Kidney epithelial cell (primary cell): Measurements from ENCODE around the gene FAM98B. TPM values are rescaled to one million over a fixed set of nuclear protein-coding genes. Genes with fewer than 3 reads are reported as not detected.

Source experiments
- DNase-seq: peaks from one replicate; pipeline ENCODE4 v3.0.0-alpha.2; 2010; ENCODE audit warnings: low read depth
- H3K27me3 ChIP-seq: 2 replicates; pipeline ENCODE4 v1.6.0; 2011; ENCODE audit warnings: low read length; ENCODE audit not compliant: control insufficient read depth, insufficient read depth
- H3K36me3 ChIP-seq: 2 replicates; pipeline ENCODE4 v1.5.1; 2011; ENCODE audit warnings: low read length; ENCODE audit not compliant: control insufficient read depth, insufficient read depth
- H3K4me3 ChIP-seq: 2 replicates; pipeline ENCODE4 v1.5.1; 2011; ENCODE audit warnings: low read depth, mild to moderate bottlenecking, control low read depth, low read length
- CTCF ChIP-seq: IDR thresholded peaks from 2 replicates; pipeline ENCODE4 v1.5.1; 2011; ENCODE audit warnings: mild to moderate bottlenecking, moderate library complexity, low read length, control low read depth, inconsistent platforms; ENCODE audit not compliant: insufficient read depth, poor library complexity, severe bottlenecking
- total RNA-seq: library from RNA; depleted of rRNA; stranded (reverse); fragments of >200 nt; gene quantifications from 2 replicates; pipeline ENCODE4 v1.2.3, GENCODE V29; 2015

FAM98B gene
- total RNA-seq, 1 donor from 2014 or later = 9.1 TPM

GRCh38 chr15:38487378-38487777 lies 33.5 kb downstream of the FAM98B start:
- Histone ChIP-seq H3K4me3 (no peak overlapping the region), H3K36me3 (no peaks in the 10 kb centered on the region), H3K27me3 (no peaks in the 10 kb centered on the region)
- no peak for DNase-seq
- no peak for TF ChIP-seq CTCF

- DNase-seq = no peak
- no peak for TF ChIP-seq CTCF
- no peak overlapping the region for H3K4me3 ChIP-seq
- H3K36me3 ChIP-seq = no peaks in the 10 kb centered on the region
- H3K27me3 ChIP-seq = no peaks in the 10 kb centered on the region
Measured at GRCh38 chr15:38490242-38490922, 36.5 kb downstream of the FAM98B start.

- no peak overlapping the region for H3K4me3 ChIP-seq
- H3K36me3 ChIP-seq = no peaks in the 10 kb centered on the region
- H3K27me3 ChIP-seq = no peaks in the 10 kb centered on the region
- no peak for TF ChIP-seq CTCF
- DNase-seq = no peak
Measured at GRCh38 chr15:38496151-38496550, 42.2 kb downstream of the FAM98B start.

GRCh38 chr15:38499651-38500050 lies 45.7 kb downstream of the FAM98B start:
- no peak for TF ChIP-seq CTCF

GRCh38 chr15:38503496-38503895 lies 49.6 kb downstream of the FAM98B start:
- H3K4me3 ChIP-seq = no peak overlapping the region
- peaks cover 2% of the 10 kb centered on the region for H3K36me3 ChIP-seq
- TF ChIP-seq CTCF = no peak
- H3K27me3 ChIP-seq = no peaks in the 10 kb centered on the region
- no peak for DNase-seq

More at GRCh38 chr15:38499651-38500050, 45.7 kb downstream of the FAM98B start:
- Histone ChIP-seq H3K36me3 (no peaks in the 10 kb centered on the region), H3K4me3 (no peak overlapping the region), H3K27me3 (no peaks in the 10 kb centered on the region)
- DNase-seq = no peak

GRCh38 chr15:38504680-38505467 lies 50.9 kb downstream of the FAM98B start:
- no peak for TF ChIP-seq CTCF
- no peak for DNase-seq
- peaks cover 2% of the 10 kb centered on the region for H3K36me3 ChIP-seq
- no peaks in the 10 kb centered on the region for H3K27me3 ChIP-seq
- no peak overlapping the region for H3K4me3 ChIP-seq
